Measurements from ENCODE around the gene ABCA12.

ABCA12 gene

DNA sequence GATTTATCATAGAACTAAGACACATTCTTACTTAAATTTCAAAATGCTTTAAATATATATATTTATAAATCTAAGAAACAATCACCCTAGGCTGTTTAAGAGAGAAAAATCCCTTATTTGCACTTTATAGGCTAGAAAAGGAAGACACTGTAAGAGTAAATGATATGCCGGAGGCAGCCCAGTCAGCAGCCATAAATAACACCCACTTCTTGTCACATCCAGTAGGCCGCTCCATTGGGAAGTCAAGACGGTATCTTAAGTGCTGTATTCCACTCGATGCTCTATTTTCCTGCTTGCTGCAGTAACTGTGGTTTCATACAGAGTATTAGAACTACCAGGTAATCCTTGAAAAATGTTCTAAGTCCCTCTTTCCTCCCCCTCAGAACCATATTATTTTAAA is 57.9 kb downstream of the ABCA12 start:
- Histone ChIP-seq H3K9me2 (ENCODE audit: low read depth, low read length) (no peaks in the 10 kb centered on the region), H3K27me3 (ENCODE audit: insufficient read depth, low read length) (no peaks in the 10 kb centered on the region), H3K9me3 (ENCODE audit: low read length) (no peaks in the 10 kb centered on the region), H4K20me1 (ENCODE audit: insufficient read depth, low read length) (no peaks in the 10 kb centered on the region), H3K4me3 (ENCODE audit: low read depth, low read length, poor library complexity, severe bottlenecking) (no peak overlapping the region), H3F3A (ENCODE audit: insufficient read depth, low read length) (no peaks in the 10 kb centered on the region), H2AFZ (ENCODE audit: low read length) (no peak overlapping the region), H3K27ac (ENCODE audit: low read depth, low read length, poor library complexity, severe bottlenecking) (no peak overlapping the region), H3K36me3 (ENCODE audit: insufficient read depth, low read length) (no peaks in the 10 kb centered on the region), H3K4me1 (ENCODE audit: insufficient read depth, low read length, severe bottlenecking) (no peaks in the 10 kb centered on the region), H3K4me2 (ENCODE audit: low read length) (no peak overlapping the region), H3K9ac (ENCODE audit: low read length) (no peak overlapping the region), H3K79me2 (ENCODE audit: insufficient read depth, low read length) (no peaks in the 10 kb centered on the region)
- TF ChIP-seq EZH2 (IDR thresholded peaks at IDR 0.05; ENCODE audit: borderline replicate concordance, low read length): no peak
- no peak for TF ChIP-seq CTCF (IDR thresholded peaks at IDR 0.05; ENCODE audit: low read length)

DNA sequence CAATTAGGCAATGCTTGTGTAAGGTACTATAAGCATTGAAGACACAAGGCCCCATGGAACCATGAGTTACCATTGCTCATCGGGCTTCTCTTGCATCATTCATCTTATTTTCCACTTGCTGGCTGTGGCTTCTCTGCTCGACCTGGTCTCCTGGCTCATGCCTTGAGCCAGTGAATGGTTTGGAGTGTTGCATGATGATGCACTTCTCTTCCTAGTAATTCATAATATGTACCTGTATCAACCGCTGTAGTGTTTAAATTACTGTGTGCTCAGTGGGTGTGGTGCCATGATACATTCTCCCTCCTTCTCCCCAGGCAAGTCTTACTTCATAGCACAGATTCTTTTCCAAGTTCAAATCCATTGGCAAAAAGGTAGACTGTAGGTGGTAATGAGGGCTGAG is 66.8 kb downstream of the ABCA12 start:
- Histone ChIP-seq H3K9ac (ENCODE audit: low read length) (no peak overlapping the region), H3K4me3 (ENCODE audit: low read depth, low read length, poor library complexity, severe bottlenecking) (no peak overlapping the region), H3K27me3 (ENCODE audit: insufficient read depth, low read length) (no peaks in the 10 kb centered on the region), H3K4me2 (ENCODE audit: low read length) (no peak overlapping the region), H2AFZ (ENCODE audit: low read length) (no peak overlapping the region), H4K20me1 (ENCODE audit: insufficient read depth, low read length) (no peaks in the 10 kb centered on the region), H3K36me3 (ENCODE audit: insufficient read depth, low read length) (no peaks in the 10 kb centered on the region), H3K9me3 (ENCODE audit: low read length) (no peaks in the 10 kb centered on the region), H3K27ac (ENCODE audit: low read depth, low read length, poor library complexity, severe bottlenecking) (no peak overlapping the region), H3K9me2 (ENCODE audit: low read depth, low read length) (no peaks in the 10 kb centered on the region), H3K4me1 (ENCODE audit: insufficient read depth, low read length, severe bottlenecking) (no peaks in the 10 kb centered on the region), H3F3A (ENCODE audit: insufficient read depth, low read length) (no peaks in the 10 kb centered on the region), H3K79me2 (ENCODE audit: insufficient read depth, low read length) (no peaks in the 10 kb centered on the region)
- TF ChIP-seq EZH2 (IDR thresholded peaks at IDR 0.05; ENCODE audit: borderline replicate concordance, low read length) (no peak), CTCF (IDR thresholded peaks at IDR 0.05; ENCODE audit: low read length) (no peak)

DNA sequence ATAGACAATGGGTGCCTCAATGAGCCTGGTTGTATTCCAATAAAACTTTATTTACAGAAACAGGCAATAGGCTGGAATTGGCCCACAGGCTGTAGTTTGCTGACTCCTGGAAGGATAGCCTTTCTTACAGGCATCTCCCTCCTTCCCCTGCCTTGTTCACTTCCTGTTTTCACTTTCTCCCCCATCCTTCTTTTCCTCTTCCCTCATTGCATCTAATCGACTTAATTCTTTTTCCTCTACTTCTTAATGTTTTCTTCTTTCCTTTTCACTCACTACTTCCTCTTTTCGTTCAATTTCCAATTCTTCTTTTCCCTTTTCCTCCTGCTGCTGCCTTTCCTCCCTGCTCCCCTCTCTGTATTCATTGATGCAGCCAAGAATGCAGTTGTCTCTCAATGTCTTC is 70.0 kb downstream of the ABCA12 start:
- no peak overlapping the region for H3K9ac ChIP-seq (ENCODE audit: low read length)
- no peaks in the 10 kb centered on the region for H3K36me3 ChIP-seq (ENCODE audit: insufficient read depth, low read length)
- H3K79me2 ChIP-seq (ENCODE audit: insufficient read depth, low read length): no peaks in the 10 kb centered on the region
- H3K27ac ChIP-seq (ENCODE audit: low read depth, low read length, poor library complexity, severe bottlenecking): no peak overlapping the region
- no peak for TF ChIP-seq CTCF (IDR thresholded peaks at IDR 0.05; ENCODE audit: low read length)
- TF ChIP-seq EZH2 (IDR thresholded peaks at IDR 0.05; ENCODE audit: borderline replicate concordance, low read length): no peak
- no peak overlapping the region for H3K4me2 ChIP-seq (ENCODE audit: low read length)
- no peaks in the 10 kb centered on the region for H3K4me1 ChIP-seq (ENCODE audit: insufficient read depth, low read length, severe bottlenecking)
- H3K9me2 ChIP-seq (ENCODE audit: low read depth, low read length): no peaks in the 10 kb centered on the region
- no peak overlapping the region for H2AFZ ChIP-seq (ENCODE audit: low read length)
- no peaks in the 10 kb centered on the region for H4K20me1 ChIP-seq (ENCODE audit: insufficient read depth, low read length)
- H3K27me3 ChIP-seq (ENCODE audit: insufficient read depth, low read length): no peaks in the 10 kb centered on the region
- no peaks in the 10 kb centered on the region for H3F3A ChIP-seq (ENCODE audit: insufficient read depth, low read length)
- no peak overlapping the region for H3K4me3 ChIP-seq (ENCODE audit: low read depth, low read length, poor library complexity, severe bottlenecking)
- no peaks in the 10 kb centered on the region for H3K9me3 ChIP-seq (ENCODE audit: low read length)
